A549 treated with Mapracorat at 1 μM for 4 hours (cell line): ENCODE data around the gene SLC22A25. TPM values are rescaled to one million over a fixed set of nuclear protein-coding genes. Genes with fewer than 3 reads are reported as not detected.

ENCODE experiments used
- total RNA-seq: library from RNA; stranded (reverse); fragments of 200-300 nt; extraction: Qiagen RNA extraction; gene quantifications from 5 replicates; pipeline ENCODE4 v1.2.3, GENCODE V29; 2022

The SLC22A25 gene
- total RNA-seq: not detected in 5 replicates

GRCh38 chr11:63243533-63243932 lies at the start of gene SLC22A25:
TSS of gene SLC22A25 (minus strand) at chr11:63243599. CDS start at chr11:63229652, 13,947 bp downstream.

Other genes starting within 250 kb of the SLC22A25 start
- gene SLC22A8, start 227.8 kb downstream of the SLC22A25 start, total RNA-seq: not detected in 5 replicates
- not detected in 5 replicates for gene SLC22A24, start 99.4 kb downstream of the SLC22A25 start, total RNA-seq
- gene SLC22A9, start 126.2 kb upstream of the SLC22A25 start, total RNA-seq: not detected in 5 replicates
- not detected in 5 replicates for gene PLAAT5, start 247.6 kb upstream of the SLC22A25 start, total RNA-seq